Adrenal gland (tissue), 12 donors: Measurements from ENCODE around the gene ADGRA1. TPM values are rescaled to one million over a fixed set of nuclear protein-coding genes. Genes with fewer than 3 reads are reported as not detected.
"Not testable (repeated sequence)": the region's sequence is repeated elsewhere in the genome, so short reads cannot be mapped to it uniquely, and the experiment has no call there.

ENCODE experiments used
- DNase-seq, 7 donors: peaks; one replicate each; pipeline ENCODE4 v3.0.0-alpha.2; 2019 to 2020
- H3K27ac ChIP-seq, 5 donors: fragments of 200-600 bp; sonication (generic) in 4 of 5; 1 replicate in 3 of 5; 2 replicates in 2 of 5; pipeline versions ENCODE4 v1.5.1 to v1.8.0; 2016 to 2020; ENCODE audit warnings: mild to moderate bottlenecking in 1 of 5
- H3K27me3 ChIP-seq: fragments of 200-600 bp; 2 replicates; pipeline ENCODE4 v1.8.0; 2021
- H3K36me3 ChIP-seq, 2 donors: fragments of 200-600 bp; replicated peaks in 1 of 2; 1 replicate in 1 of 2; 2 replicates in 1 of 2; pipeline versions ENCODE4 v1.5.1 to v1.8.0; 2018 to 2022
- H3K4me1 ChIP-seq, 2 donors: fragments of 200-600 bp; replicated peaks in 1 of 2; 1 replicate in 1 of 2; 2 replicates in 1 of 2; pipeline versions ENCODE4 v1.5.1 to v1.8.0; 2018 to 2021
- H3K4me3 ChIP-seq, 4 donors: fragments of 200-600 bp; sonication (generic) in 3 of 4; one replicate each; pipeline ENCODE4 v1.5.1; 2016 to 2018
- H3K9me3 ChIP-seq, 3 donors: fragments of 200-600 bp; sonication (generic) in 1 of 3; replicated peaks in 1 of 3; 1 replicate in 2 of 3; 2 replicates in 1 of 3; pipeline versions ENCODE4 v1.5.1 to v1.8.0; 2016 to 2021
- CTCF ChIP-seq, 6 experiments: fragments of 450-650 bp in 4 of 6; fragments of 200-600 bp in 2 of 6; sonication (generic) in 1 of 6; IDR thresholded peaks; 1 replicate in 5 of 6; 2 replicates in 1 of 6; pipeline versions ENCODE4 v1.5.1 to v1.8.0; 2016 to 2021; ENCODE audit warnings: antibody characterized with exemption in 6 of 6, mild to moderate bottlenecking in 2 of 6, moderate library complexity in 1 of 6
- POLR2A ChIP-seq, 2 donors: fragments of 450-650 bp; IDR thresholded peaks; one replicate each; pipeline ENCODE4 v1.6.1; 2017; ENCODE audit warnings: antibody characterized with exemption in 2 of 2, mild to moderate bottlenecking in 2 of 2, moderate library complexity in 1 of 2
- WGBS, 4 donors: extraction: QIAGEN DNeasy Blood & Tissue Kit in 2 of 4; methylation state at CpG; one replicate each; pipeline versions ENCODE4 v1.1.5 to v1.1.7; 2013 to 2017; 5-methylcytosine and 5-hydroxymethylcytosine counted together
- intact Hi-C, 2 donors: fragments of 100-400 bp; cut with DNase I; formaldehyde crosslinking; loops; one replicate each; pipeline versions ENCODE4 v1.14.1 to v1.15.0; 2022 to 2023
- polyA plus RNA-seq, 3 donors: library from polyadenylated mRNA; stranded (reverse); fragments of 200-250 nt in 2 of 3; fragments of 350-450 nt in 1 of 3; fragmentation: Illumina TruSeq in 1 of 3; extraction: RNeasy Lipid Tissue Mini Kit (QIAGEN cat#74804) in 1 of 3; gene quantifications; one replicate each; pipeline ENCODE4 v1.2.3, GENCODE V29; 2013 to 2014
- total RNA-seq, 9 donors: library from RNA; depleted of rRNA in 4 of 9; stranded (reverse); fragments of >200 nt in 4 of 9; fragments of 120-200 nt in 1 of 9; fragmentation: NEBNext Ultra II Directional in 1 of 9; extraction: Animal tissue kit (Norgen Biotek cat#: 25700) in 1 of 9; gene quantifications; one replicate each; pipeline versions ENCODE4 v1.1.0 to v1.2.4, GENCODE V29; 2013 to 2023
- donor health status: healthy with polysubstance abuse.
- donor health status: Bipolar disorder and iron deficiency.
- donor health status: DM: yes; HTN: yes; CAD: no.
- donor health status: DM: no; HTN: no; CAD: no.
- donor health status: DM: no; HTN: no; CAD: no.
- donor health status: DM: yes; HTN: yes; CAD: no.

ADGRA1 gene
- total and polyA plus RNA-seq, 12 donors, result 0.06 to 8.2 (median 2.7) TPM; not detected in 2

DNA sequence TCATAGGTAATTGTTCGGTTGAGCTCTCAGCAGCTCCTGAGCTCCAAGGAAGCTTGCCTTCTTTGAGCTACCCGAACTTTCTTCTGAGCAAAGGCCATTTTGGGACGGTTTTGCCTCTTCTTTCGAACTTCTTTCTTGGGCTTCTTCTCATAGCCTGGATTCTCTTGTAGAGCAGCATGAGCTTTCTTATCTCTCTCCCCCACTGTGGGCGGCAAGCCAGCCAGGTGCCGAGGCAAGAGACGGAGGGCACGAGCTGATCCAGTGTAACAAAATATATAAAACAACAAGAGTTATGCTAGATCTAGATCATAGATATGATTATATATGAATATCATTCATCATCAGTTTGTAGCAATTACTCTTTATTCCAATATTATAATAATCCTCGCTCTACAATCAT lies 55.8 kb downstream of the ADGRA1 start:
- peak in 2 of 7 donors; percentile 30 to 66 for DNase-seq
- Histone ChIP-seq H3K4me1 (peaks cover 7 to 18% of the 10 kb centered on the region in 2 donors), H3K27me3 (peaks cover 12% of the 10 kb centered on the region), H3K4me3 (no peak overlapping the region), H3K36me3 (no peaks in the 10 kb centered on the region), H3K27ac (peak overlapping the region in 1 of 5 donors; percentile 85), H3K9me3 (no peaks in the 10 kb centered on the region)
- 44 to 52% (median 47%) methylated on average over 9 of the region's 9 CpGs for WGBS, 4 donors
- TF ChIP-seq POLR2A (IDR thresholded peaks at IDR 0.05) (no peak), CTCF (IDR thresholded peaks at IDR 0.05) (no peak)
- intact Hi-C loops, result loop anchor here in 1 of 2 donors (10.0 kb wide), 1 partner anchor 171 kb away; no protein-coding TSS in a partner anchor

DNA sequence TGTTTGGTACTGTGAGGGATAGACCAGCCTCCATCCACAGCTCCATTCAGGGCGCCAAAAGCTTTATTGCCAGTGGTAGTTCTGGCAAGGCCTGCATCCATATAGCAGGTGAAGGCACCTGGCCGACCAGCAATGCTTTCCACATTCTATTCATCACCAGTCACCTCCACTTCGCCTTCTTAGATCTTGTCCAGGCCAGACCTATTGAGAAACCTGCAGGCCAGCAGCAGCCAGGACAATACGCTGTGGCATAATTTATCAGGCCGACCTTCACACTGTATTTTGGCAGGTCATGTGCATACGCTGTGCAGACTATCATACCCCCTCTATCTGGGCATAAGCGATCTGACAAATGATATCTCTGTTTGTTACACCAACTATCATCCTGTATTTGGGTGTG lies 57.0 kb downstream of the ADGRA1 start:
- H3K36me3 ChIP-seq, result no peaks in the 10 kb centered on the region
- H3K27ac ChIP-seq, result peak overlapping the region; percentile 34 to 92 (median 82)
- intact Hi-C loops, result loop anchor here in 1 of 2 donors (10.0 kb wide), 1 partner anchor 170 kb away; no protein-coding TSS in a partner anchor
- peak in 1 of 6 experiments; percentile 14 for TF ChIP-seq CTCF (IDR thresholded peaks at IDR 0.05)
- no peak for TF ChIP-seq POLR2A (IDR thresholded peaks at IDR 0.05)
- H3K27me3 ChIP-seq, result peaks cover 12% of the 10 kb centered on the region
- DNase-seq, result peak in 6 of 7 donors; percentile 64 to 81 (median 78)
- no peaks in the 10 kb centered on the region for H3K9me3 ChIP-seq
- H3K4me3 ChIP-seq, result no peak overlapping the region
- peaks cover 7 to 18% of the 10 kb centered on the region in 2 donors for H3K4me1 ChIP-seq
- 44 to 60% (median 50%) methylated on average over 7 of the region's 7 CpGs for WGBS, 4 donors

- H3K27me3 ChIP-seq, result no peaks in the 10 kb centered on the region
- TF ChIP-seq CTCF (IDR thresholded peaks at IDR 0.05) (no peak), POLR2A (IDR thresholded peaks at IDR 0.05) (no peak)
- peaks cover 0 to 3% of the 10 kb centered on the region in 2 donors for H3K4me1 ChIP-seq
- H3K27ac ChIP-seq, result no peak overlapping the region
- H3K9me3 ChIP-seq, result no peaks in the 10 kb centered on the region
- DNase-seq, result no peak
- H3K36me3 ChIP-seq, result no peaks in the 10 kb centered on the region
- H3K4me3 ChIP-seq, result no peak overlapping the region
- intact Hi-C loops, result loop anchor here in 1 of 2 donors (10.0 kb wide), 1 partner anchor 85 kb away; the partner anchor contains the start of genes UTF1 and VENTX
- WGBS, 4 donors, result 91 to 93% (median 92%) methylated on average over 8 of the region's 8 CpGs
Measured at GRCh38 chr10:133150226-133150625, 62.5 kb downstream of the ADGRA1 start.

DNA sequence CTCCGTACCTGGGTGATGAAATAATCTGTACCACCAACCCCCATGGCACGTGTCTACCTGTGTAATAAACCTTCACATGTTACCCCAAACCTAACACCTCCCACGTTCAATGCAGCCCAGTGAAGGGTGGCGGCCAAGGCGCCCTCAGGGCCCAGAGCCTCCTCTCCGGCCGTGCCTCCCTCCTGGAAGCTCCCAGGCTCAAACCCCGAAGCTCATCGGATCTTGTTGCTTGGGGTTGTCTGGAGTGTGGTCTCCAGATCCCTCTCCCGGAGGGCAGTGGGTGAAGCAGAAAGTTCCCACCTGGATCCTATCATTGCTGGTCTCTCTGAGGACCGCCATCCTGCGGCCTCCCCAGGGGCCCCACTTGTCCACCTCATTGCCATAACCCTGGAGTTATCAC lies 62.9 kb downstream of the ADGRA1 start:
- Histone ChIP-seq H3K27ac (no peak overlapping the region), H3K9me3 (no peaks in the 10 kb centered on the region), H3K36me3 (no peaks in the 10 kb centered on the region), H3K4me1 (peaks cover 0 to 3% of the 10 kb centered on the region in 2 donors), H3K27me3 (no peaks in the 10 kb centered on the region), H3K4me3 (no peak overlapping the region)
- intact Hi-C loops, result loop anchor here in 1 of 2 donors (10.0 kb wide), 1 partner anchor 84 kb away; the partner anchor contains the start of genes UTF1 and VENTX
- 84 to 93% (median 89%) methylated on average over 11 to 12 of the region's 12 CpGs for WGBS, 4 donors
- DNase-seq, result peak in 1 of 7 donors; percentile 11
- TF ChIP-seq CTCF (IDR thresholded peaks at IDR 0.05) (no peak), POLR2A (IDR thresholded peaks at IDR 0.05) (no peak)

- H3K4me3 ChIP-seq, H3K4me1 ChIP-seq, H3K36me3 ChIP-seq, H3K9me3 ChIP-seq, H3K27ac ChIP-seq, H3K27me3 ChIP-seq, DNase-seq: not testable (repeated sequence)
- intact Hi-C loops, result loop anchor here in 1 of 2 donors (10.0 kb wide), 1 partner anchor 84 kb away; the partner anchor contains the start of genes UTF1 and VENTX
- 93 to 97% (median 96%) methylated on average over 3 of the region's 3 CpGs for WGBS, 4 donors
Measured at GRCh38 chr10:133151071-133151470, 63.3 kb downstream of the ADGRA1 start.
